OCI-LY1 (cell line): ENCODE measurements around the gene LMO3.

ENCODE experiments used
- H2AFZ ChIP-seq: fragments of 200-600 bp; sonication (generic), shearing (Covaris generic); 2 replicates; pipeline ENCODE4 v1.6.0; 2014; ENCODE audit warnings: antibody characterized with exemption, mild to moderate bottlenecking, low read length
- H3F3A ChIP-seq: fragments of 200-600 bp; sonication (generic), shearing (Covaris generic); 2 replicates; pipeline ENCODE4 v1.6.0; 2014; ENCODE audit warnings: mild to moderate bottlenecking, antibody characterized with exemption, low read length, moderate library complexity; ENCODE audit not compliant: insufficient read depth
- H3K27ac ChIP-seq: fragments of 200-600 bp; sonication (generic); 2 replicates; pipeline ENCODE4 v1.5.1; 2014; ENCODE audit warnings: low read length, mixed run types, mild to moderate bottlenecking, low read depth; ENCODE audit not compliant: poor library complexity, severe bottlenecking
- H3K27me3 ChIP-seq: fragments of 200-600 bp; sonication (generic); 2 replicates; pipeline ENCODE4 v1.6.0; 2014; ENCODE audit warnings: antibody characterized with exemption, mild to moderate bottlenecking, low read length, moderate library complexity; ENCODE audit not compliant: insufficient read depth
- H3K36me3 ChIP-seq: fragments of 200-600 bp; sonication (generic); 2 replicates; pipeline ENCODE4 v1.6.1; 2014; ENCODE audit warnings: mild to moderate bottlenecking, antibody characterized with exemption, low read length, moderate library complexity, mixed read lengths; ENCODE audit not compliant: insufficient read depth
- H3K4me1 ChIP-seq: fragments of 200-600 bp; sonication (generic); 2 replicates; pipeline ENCODE4 v1.5.1; 2014; ENCODE audit warnings: mild to moderate bottlenecking, low read length, moderate library complexity; ENCODE audit not compliant: insufficient read depth, severe bottlenecking
- H3K4me2 ChIP-seq: fragments of 200-600 bp; sonication (generic), shearing (Covaris generic); 2 replicates; pipeline ENCODE4 v1.6.1; 2014; ENCODE audit warnings: low read length
- H3K4me3 ChIP-seq: fragments of 200-600 bp; sonication (generic); 2 replicates; pipeline ENCODE4 v1.5.1; 2014; ENCODE audit warnings: low read length, low read depth, mild to moderate bottlenecking, mixed read lengths; ENCODE audit not compliant: poor library complexity, severe bottlenecking
- H3K79me2 ChIP-seq: fragments of 200-600 bp; shearing (Covaris generic); 2 replicates; pipeline ENCODE4 v1.6.1; 2016; ENCODE audit warnings: mixed run types, low read length, mixed read lengths; ENCODE audit not compliant: insufficient read depth
- H3K9ac ChIP-seq: fragments of 200-600 bp; sonication (generic), shearing (Covaris generic); 2 replicates; pipeline ENCODE4 v1.6.1; 2014; ENCODE audit warnings: mild to moderate bottlenecking, low read length, mixed read lengths
- H3K9me2 ChIP-seq: fragments of 200-600 bp; sonication (generic), shearing (Covaris generic); 2 replicates; pipeline ENCODE4 v1.6.1; 2014; ENCODE audit warnings: low read depth, mild to moderate bottlenecking, low read length, mixed read lengths
- H3K9me3 ChIP-seq: fragments of 200-600 bp; shearing (Covaris generic); 2 replicates; pipeline ENCODE4 v1.6.1; 2014; ENCODE audit warnings: low read length, mixed read lengths
- H4K20me1 ChIP-seq: fragments of 200-600 bp; sonication (generic), shearing (Covaris generic); 2 replicates; pipeline ENCODE4 v1.6.0; 2016; ENCODE audit warnings: mild to moderate bottlenecking, low read length; ENCODE audit not compliant: insufficient read depth
- CTCF ChIP-seq: fragments of 200-600 bp; sonication (generic), shearing (Covaris generic); IDR thresholded peaks from 2 replicates; pipeline ENCODE4 v1.5.1; 2017; ENCODE audit warnings: mild to moderate bottlenecking, antibody characterized with exemption, low read length, moderate library complexity, mixed read lengths
- EZH2 ChIP-seq: fragments of 200-600 bp; sonication (generic), shearing (Covaris generic); IDR thresholded peaks from 2 replicates; pipeline ENCODE4 v1.8.0; 2017; ENCODE audit warnings: borderline replicate concordance, mixed run types, mild to moderate bottlenecking, antibody characterized with exemption, low read length, moderate library complexity, mixed read lengths

LMO3 gene

GRCh38 chr12:16509411-16509810 lies 96.6 kb downstream of the LMO3 start:
- Histone ChIP-seq H3K9me2 (no peaks in the 10 kb centered on the region), H3K9ac (no peak overlapping the region), H3F3A (no peaks in the 10 kb centered on the region), H3K27me3 (no peaks in the 10 kb centered on the region), H3K9me3 (no peaks in the 10 kb centered on the region), H3K4me3 (no peak overlapping the region), H4K20me1 (no peaks in the 10 kb centered on the region), H3K27ac (no peak overlapping the region), H2AFZ (no peak overlapping the region), H3K36me3 (no peaks in the 10 kb centered on the region), H3K4me2 (no peak overlapping the region), H3K79me2 (no peaks in the 10 kb centered on the region), H3K4me1 (no peaks in the 10 kb centered on the region)
- TF ChIP-seq EZH2 (no peak), CTCF (no peak)

GRCh38 chr12:16506394-16506793 lies 99.6 kb downstream of the LMO3 start:
- H4K20me1 ChIP-seq, result no peaks in the 10 kb centered on the region
- H3K9ac ChIP-seq, result no peak overlapping the region
- H3F3A ChIP-seq, result no peaks in the 10 kb centered on the region
- no peaks in the 10 kb centered on the region for H3K36me3 ChIP-seq
- no peaks in the 10 kb centered on the region for H3K4me1 ChIP-seq
- no peaks in the 10 kb centered on the region for H3K9me3 ChIP-seq
- H2AFZ ChIP-seq, result no peak overlapping the region
- no peak overlapping the region for H3K4me3 ChIP-seq
- no peaks in the 10 kb centered on the region for H3K79me2 ChIP-seq
- H3K27ac ChIP-seq, result no peak overlapping the region
- TF ChIP-seq CTCF (no peak), EZH2 (no peak)
- no peak overlapping the region for H3K4me2 ChIP-seq
- no peaks in the 10 kb centered on the region for H3K27me3 ChIP-seq
- H3K9me2 ChIP-seq, result no peaks in the 10 kb centered on the region

GRCh38 chr12:16504200-16504599 lies 101.8 kb downstream of the LMO3 start:
- Histone ChIP-seq H3K4me2 (no peak overlapping the region), H3K27ac (no peak overlapping the region), H3K9ac (no peak overlapping the region), H3K9me2 (no peaks in the 10 kb centered on the region), H3K27me3 (no peaks in the 10 kb centered on the region), H3F3A (no peaks in the 10 kb centered on the region), H4K20me1 (no peaks in the 10 kb centered on the region), H3K4me3 (no peak overlapping the region), H3K9me3 (no peaks in the 10 kb centered on the region), H3K79me2 (no peaks in the 10 kb centered on the region), H3K4me1 (peaks cover 12% of the 10 kb centered on the region), H3K36me3 (no peaks in the 10 kb centered on the region), H2AFZ (no peak overlapping the region)
- no peak for TF ChIP-seq EZH2
- TF ChIP-seq CTCF, result no peak
